SK-N-SH treated with all-trans-retinoic acid at 6 μM for 48 hours (cell line): ENCODE measurements around the gene ARPC1B.

ENCODE experiments used
- ESRRG ChIP-seq: fragments of 250-450 bp; sonication (Bioruptor Pico); IDR thresholded peaks from 2 replicates; pipeline ENCODE4 v1.6.1; 2021; ENCODE audit warnings: mild to moderate bottlenecking
- GLIS3 ChIP-seq: fragments of 250-450 bp; sonication (Bioruptor Pico); IDR thresholded peaks from 2 replicates; pipeline ENCODE4 v1.5.0; 2020; ENCODE audit warnings: mild to moderate bottlenecking, moderate library complexity
- RARB ChIP-seq: fragments of 250-450 bp; sonication (Bioruptor Pico); IDR thresholded peaks from 2 replicates; pipeline ENCODE4 v1.8.0; 2021; ENCODE audit warnings: mild to moderate bottlenecking, moderate library complexity
- ZFP3 ChIP-seq: fragments of 250-450 bp; sonication (Bioruptor Pico); IDR thresholded peaks from 2 replicates; pipeline ENCODE4 v1.5.0; 2020; ENCODE audit warnings: mild to moderate bottlenecking, moderate library complexity
- ZFP30 ChIP-seq: fragments of 450-650 bp; formaldehyde crosslinking; IDR thresholded peaks from 2 replicates; pipeline ENCODE4 v1.5.0; 2022; ENCODE audit warnings: mild to moderate bottlenecking, moderate library complexity
- ZNF8 ChIP-seq: fragments of 450-650 bp; formaldehyde crosslinking; IDR thresholded peaks from 2 replicates; pipeline ENCODE4 v1.5.0; 2020; ENCODE audit warnings: mild to moderate bottlenecking, moderate library complexity
- TF ChIP-seq, protein P1 (sequence below): fragments of 250-450 bp; sonication (Bioruptor Pico); IDR thresholded peaks from 2 replicates; pipeline ENCODE4 v1.8.0; 2021; ENCODE audit warnings: low read depth, mild to moderate bottlenecking, moderate library complexity, borderline replicate concordance

DNA sequence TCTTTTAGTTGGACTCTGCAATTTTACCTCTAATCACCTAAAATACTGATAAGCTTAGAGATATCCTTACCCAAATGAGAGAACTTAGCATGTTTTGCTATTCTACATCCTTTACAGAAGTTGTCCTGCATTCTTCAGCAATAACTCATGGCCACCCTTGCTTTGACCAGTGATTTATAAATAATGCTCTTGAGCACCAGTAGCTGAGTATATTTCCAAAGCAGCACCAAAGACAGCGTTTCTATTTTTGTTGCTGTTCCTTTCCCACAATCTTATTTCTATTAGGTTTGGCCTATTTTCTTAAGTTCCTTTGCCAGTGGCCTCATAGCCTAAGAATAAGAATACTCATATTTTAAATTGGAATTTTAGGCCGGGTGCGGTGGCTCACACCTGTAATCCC is 33.9 kb upstream of the ARPC1B start:
- TF ChIP-seq ESRRG (CRISPR knock-in tag), result no peak
- TF ChIP-seq, protein P1, sequence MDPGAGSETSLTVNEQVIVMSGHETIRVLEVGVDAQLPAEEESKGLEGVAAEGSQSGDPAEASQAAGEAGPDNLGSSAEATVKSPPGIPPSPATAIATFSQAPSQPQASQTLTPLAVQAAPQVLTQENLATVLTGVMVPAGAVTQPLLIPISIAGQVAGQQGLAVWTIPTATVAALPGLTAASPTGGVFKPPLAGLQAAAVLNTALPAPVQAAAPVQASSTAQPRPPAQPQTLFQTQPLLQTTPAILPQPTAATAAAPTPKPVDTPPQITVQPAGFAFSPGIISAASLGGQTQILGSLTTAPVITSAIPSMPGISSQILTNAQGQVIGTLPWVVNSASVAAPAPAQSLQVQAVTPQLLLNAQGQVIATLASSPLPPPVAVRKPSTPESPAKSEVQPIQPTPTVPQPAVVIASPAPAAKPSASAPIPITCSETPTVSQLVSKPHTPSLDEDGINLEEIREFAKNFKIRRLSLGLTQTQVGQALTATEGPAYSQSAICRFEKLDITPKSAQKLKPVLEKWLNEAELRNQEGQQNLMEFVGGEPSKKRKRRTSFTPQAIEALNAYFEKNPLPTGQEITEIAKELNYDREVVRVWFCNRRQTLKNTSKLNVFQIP (CRISPR knock-in tag), result no peak
- no peak for TF ChIP-seq ZFP30
- no peak for TF ChIP-seq ZNF8 (CRISPR knock-in tag)
- TF ChIP-seq ZFP3, result no peak
- TF ChIP-seq GLIS3 (CRISPR knock-in tag), result no peak
- TF ChIP-seq RARB (CRISPR knock-in tag), result no peak
